Measurements from ENCODE around the gene EMP1.

Gene EMP1

GRCh38 chr12:13173012-13173932 is 23.3 kb upstream of the EMP1 start:
- DNase-seq: no peak

- DNase-seq: no peak
These were observed 21.0 kb upstream of the EMP1 start for GRCh38 chr12:13175499-13175898.

- no peak for DNase-seq
These were observed 20.3 kb upstream of the EMP1 start for GRCh38 chr12:13176256-13176655.

GRCh38 chr12:13177373-13177772 is 19.2 kb upstream of the EMP1 start:
- DNase-seq: no peak

- DNase-seq: no peak
These were observed 18.6 kb upstream of the EMP1 start for GRCh38 chr12:13177906-13178305.

- no peak for DNase-seq
These were observed 17.8 kb upstream of the EMP1 start for GRCh38 chr12:13178568-13179210.

GRCh38 chr12:13179211-13180074 is 17.1 kb upstream of the EMP1 start:
- DNase-seq: no peak

- DNase-seq: no peak
These were observed 15.0 kb upstream of the EMP1 start for GRCh38 chr12:13181375-13182070.

GRCh38 chr12:13182881-13183280 is 13.6 kb upstream of the EMP1 start:
- no peak for DNase-seq

GRCh38 chr12:13183620-13184019 is 12.9 kb upstream of the EMP1 start:
- no peak for DNase-seq

- no peak for DNase-seq
These were observed 10.2 kb upstream of the EMP1 start for GRCh38 chr12:13186302-13186701.

- DNase-seq: no peak
These were observed 9.1 kb upstream of the EMP1 start for GRCh38 chr12:13187399-13187798.

GRCh38 chr12:13189264-13189663 is 7.3 kb upstream of the EMP1 start:
- DNase-seq: no peak

GRCh38 chr12:13190275-13190674 is 6.3 kb upstream of the EMP1 start:
- DNase-seq: no peak

GRCh38 chr12:13192719-13193118 is 3.8 kb upstream of the EMP1 start:
- no peak for DNase-seq

- DNase-seq: no peak
These were observed 2.9 kb upstream of the EMP1 start for GRCh38 chr12:13193505-13194231.

GRCh38 chr12:13194401-13195110 is 2.0 kb upstream of the EMP1 start:
- no peak for DNase-seq

GRCh38 chr12:13195250-13195649 is 1.3 kb upstream of the EMP1 start:
- no peak for DNase-seq

GRCh38 chr12:13195785-13196129 is 769 bp upstream of the EMP1 start:
- DNase-seq: no peak

GRCh38 chr12:13197032-13197431 is 506 bp downstream of the EMP1 start:
- no peak for DNase-seq

GRCh38 chr12:13197526-13198143 is 1.1 kb downstream of the EMP1 start:
- DNase-seq: no peak
